A673 (cell line): ENCODE data around the gene TMEM165.

ENCODE experiments used
- CTCF ChIP-seq: fragments of 300-800, 200-600 bp; sonication (generic); conservative IDR thresholded peaks from 2 replicates; pipeline ENCODE4 v1.5.1; 2017; ENCODE audit warnings: low read depth, mild to moderate bottlenecking, antibody characterized with exemption, low read length, moderate library complexity, mixed read lengths
- EZH2 ChIP-seq: fragments of 200-600 bp; sonication (generic); IDR thresholded peaks from 2 replicates; pipeline ENCODE4 v1.6.1; 2017; ENCODE audit warnings: borderline replicate concordance, low read depth, mild to moderate bottlenecking, mixed read lengths, antibody characterized with exemption, low read length; ENCODE audit not compliant: poor library complexity, severe bottlenecking

DNA sequence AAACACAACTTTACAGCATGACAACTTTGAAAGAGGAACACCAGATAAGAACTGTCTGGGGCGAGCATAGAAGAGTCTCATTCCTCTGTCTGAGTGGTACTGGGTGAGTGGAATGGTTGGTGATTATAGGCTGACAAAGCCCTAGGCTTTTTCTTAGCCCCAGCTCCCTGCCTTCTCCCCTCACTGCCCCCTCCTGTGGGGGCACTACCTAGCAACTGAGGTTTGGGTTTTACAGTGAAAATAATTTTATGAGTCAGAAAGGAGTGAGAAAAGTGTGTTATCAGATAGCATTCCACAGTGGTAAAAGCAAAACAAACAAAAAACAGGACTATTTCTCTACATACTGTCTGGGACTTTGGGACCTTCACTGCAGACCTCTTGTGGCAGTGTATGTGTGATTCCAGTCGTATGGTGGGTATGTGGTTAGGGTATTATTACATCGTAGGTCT lies 10.5 kb upstream of the TMEM165 start:
- TF ChIP-seq CTCF: no peak
- TF ChIP-seq EZH2: no peak
